Measurements from ENCODE around the gene ERVMER34-1. TPM values are rescaled to one million over a fixed set of nuclear protein-coding genes. Genes with fewer than 3 reads are reported as not detected.

Gene ERVMER34-1
- total RNA-seq, 1 experiment from 2014 or later = 0.32 TPM

GRCh38 chr4:52726826-52727580 lies 24.2 kb downstream of the ERVMER34-1 start:
- no TSS peak for BruUV-seq (replicated peaks)
- H3K27me3 ChIP-seq (replicated peaks; ENCODE audit: insufficient read depth, low read depth, low read length, poor library complexity) = no peaks in the 10 kb centered on the region
- no peak overlapping the region for H3K4me3 ChIP-seq (ENCODE audit: low read depth, low read length, poor library complexity, severe bottlenecking)
- no peak overlapping the region for H3K27ac ChIP-seq (ENCODE audit: low read depth, low read length, poor library complexity, severe bottlenecking)
- H3K36me3 ChIP-seq (ENCODE audit: insufficient read depth, low read length, poor library complexity, severe bottlenecking) = no peaks in the 10 kb centered on the region
- TF ChIP-seq EZH2 (IDR thresholded peaks at IDR 0.05; ENCODE audit: borderline replicate concordance, low read depth, low read length, poor library complexity, severe bottlenecking) = no peak
- TF ChIP-seq, protein P1, sequence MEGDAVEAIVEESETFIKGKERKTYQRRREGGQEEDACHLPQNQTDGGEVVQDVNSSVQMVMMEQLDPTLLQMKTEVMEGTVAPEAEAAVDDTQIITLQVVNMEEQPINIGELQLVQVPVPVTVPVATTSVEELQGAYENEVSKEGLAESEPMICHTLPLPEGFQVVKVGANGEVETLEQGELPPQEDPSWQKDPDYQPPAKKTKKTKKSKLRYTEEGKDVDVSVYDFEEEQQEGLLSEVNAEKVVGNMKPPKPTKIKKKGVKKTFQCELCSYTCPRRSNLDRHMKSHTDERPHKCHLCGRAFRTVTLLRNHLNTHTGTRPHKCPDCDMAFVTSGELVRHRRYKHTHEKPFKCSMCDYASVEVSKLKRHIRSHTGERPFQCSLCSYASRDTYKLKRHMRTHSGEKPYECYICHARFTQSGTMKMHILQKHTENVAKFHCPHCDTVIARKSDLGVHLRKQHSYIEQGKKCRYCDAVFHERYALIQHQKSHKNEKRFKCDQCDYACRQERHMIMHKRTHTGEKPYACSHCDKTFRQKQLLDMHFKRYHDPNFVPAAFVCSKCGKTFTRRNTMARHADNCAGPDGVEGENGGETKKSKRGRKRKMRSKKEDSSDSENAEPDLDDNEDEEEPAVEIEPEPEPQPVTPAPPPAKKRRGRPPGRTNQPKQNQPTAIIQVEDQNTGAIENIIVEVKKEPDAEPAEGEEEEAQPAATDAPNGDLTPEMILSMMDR (conservative IDR thresholded peaks at IDR 0.05; ENCODE audit: low read depth, low read length) = no peak
- H3K4me1 ChIP-seq (ENCODE audit: insufficient read depth, low read length, poor library complexity, severe bottlenecking) = no peaks in the 10 kb centered on the region
- ChIA-PET POLR2A (ENCODE audit: low non-redundant PET) (no interaction called here), CTCF (no interaction called here)
- H3K9me3 ChIP-seq (ENCODE audit: low read depth, low read length, poor library complexity, severe bottlenecking) = no peaks in the 10 kb centered on the region
- DNase-seq (ENCODE audit: low spot score) = no peak
- intact Hi-C loops (cut with micrococcal nuclease; ENCODE audit: unreplicated experiment) = no loop called here

DNA sequence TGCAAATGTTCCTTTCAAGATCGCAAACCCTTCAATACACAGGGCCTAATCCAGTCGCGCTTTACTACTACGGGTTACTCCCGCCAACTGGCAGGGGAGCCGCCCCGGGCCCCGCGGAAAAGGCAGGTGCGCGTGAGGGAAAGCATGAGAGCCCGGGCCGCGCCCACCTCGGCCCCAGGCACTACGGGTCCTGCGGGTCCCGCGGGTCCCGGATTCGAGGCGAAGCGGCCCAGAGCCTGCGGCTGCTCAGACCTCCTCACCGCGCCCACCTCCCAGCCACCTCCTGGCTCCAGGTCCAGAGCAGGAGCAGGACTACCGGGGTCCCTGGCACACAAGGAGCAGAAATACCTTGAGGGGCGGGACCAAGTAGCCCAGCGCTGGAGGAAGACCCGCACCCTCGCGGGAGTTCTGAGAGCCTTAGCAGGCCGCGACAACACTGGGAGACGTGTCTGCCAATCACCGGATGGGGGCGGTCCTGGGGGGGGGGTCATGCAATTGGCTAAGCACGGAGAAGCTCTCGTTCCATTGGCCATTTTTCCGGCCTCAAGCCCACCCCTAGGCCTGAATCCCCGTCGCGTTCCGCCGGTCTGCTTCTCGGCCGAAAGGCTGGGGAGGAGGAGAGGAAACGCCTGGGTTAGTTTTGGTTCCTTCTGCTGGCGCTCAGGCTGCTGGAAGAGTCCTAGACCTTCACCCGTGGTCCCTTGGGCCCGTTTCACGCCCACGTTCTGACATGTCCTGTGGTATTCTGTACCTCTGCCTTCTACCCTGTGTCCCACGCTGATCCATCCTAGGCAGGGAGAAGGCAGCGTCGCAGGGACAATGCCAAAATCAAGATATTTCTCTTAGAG lies 29.0 kb downstream of the ERVMER34-1 start:
- DNase-seq (ENCODE audit: low spot score) = peak; percentile 94
- BruUV-seq (replicated peaks) = no TSS peak
- CTCF ChIA-PET = no interaction called here
- TF ChIP-seq, protein P1 (conservative IDR thresholded peaks at IDR 0.05; ENCODE audit: low read depth, low read length) = no peak
- TF ChIP-seq EZH2 (IDR thresholded peaks at IDR 0.05; ENCODE audit: borderline replicate concordance, low read depth, low read length, poor library complexity, severe bottlenecking) = no peak
- Histone ChIP-seq H3K27me3 (replicated peaks; ENCODE audit: insufficient read depth, low read depth, low read length, poor library complexity) (no peaks in the 10 kb centered on the region), H3K4me1 (ENCODE audit: insufficient read depth, low read length, poor library complexity, severe bottlenecking) (no peaks in the 10 kb centered on the region), H3K36me3 (ENCODE audit: insufficient read depth, low read length, poor library complexity, severe bottlenecking) (no peaks in the 10 kb centered on the region), H3K9me3 (ENCODE audit: low read depth, low read length, poor library complexity, severe bottlenecking) (no peaks in the 10 kb centered on the region), H3K27ac (ENCODE audit: low read depth, low read length, poor library complexity, severe bottlenecking) (peak overlapping the region; percentile 68), H3K4me3 (ENCODE audit: low read depth, low read length, poor library complexity, severe bottlenecking) (peak overlapping the region; percentile 59)
- POLR2A ChIA-PET (ENCODE audit: low non-redundant PET) = no interaction called here
- intact Hi-C loops (cut with micrococcal nuclease; ENCODE audit: unreplicated experiment) = loop anchor here (5.0 kb wide), 1 partner anchor 260 kb away; no protein-coding TSS in a partner anchor

- H3K4me3 ChIP-seq (ENCODE audit: low read depth, low read length, poor library complexity, severe bottlenecking) = no peak overlapping the region
- no peak for DNase-seq (ENCODE audit: low spot score)
- no peaks in the 10 kb centered on the region for H3K9me3 ChIP-seq (ENCODE audit: low read depth, low read length, poor library complexity, severe bottlenecking)
- no TSS peak for BruUV-seq (replicated peaks)
- POLR2A ChIA-PET (ENCODE audit: low non-redundant PET) = no interaction called here
- peaks cover 11% of the 10 kb centered on the region for H3K4me1 ChIP-seq (ENCODE audit: insufficient read depth, low read length, poor library complexity, severe bottlenecking)
- no peak overlapping the region for H3K27ac ChIP-seq (ENCODE audit: low read depth, low read length, poor library complexity, severe bottlenecking)
- peaks cover 31% of the 10 kb centered on the region for H3K36me3 ChIP-seq (ENCODE audit: insufficient read depth, low read length, poor library complexity, severe bottlenecking)
- H3K27me3 ChIP-seq (replicated peaks; ENCODE audit: insufficient read depth, low read depth, low read length, poor library complexity) = no peaks in the 10 kb centered on the region
- TF ChIP-seq EZH2 (IDR thresholded peaks at IDR 0.05; ENCODE audit: borderline replicate concordance, low read depth, low read length, poor library complexity, severe bottlenecking) = no peak
- TF ChIP-seq, protein P1 (conservative IDR thresholded peaks at IDR 0.05; ENCODE audit: low read depth, low read length) = no peak
- intact Hi-C loops (cut with micrococcal nuclease; ENCODE audit: unreplicated experiment) = loop anchor here (10.0 kb wide), 1 partner anchor 147 kb away; the partner anchor contains the start of gene RASL11B
- CTCF ChIA-PET = no interaction called here
Observed at GRCh38 chr4:52718123-52718522, 33.1 kb downstream of the ERVMER34-1 start.
